Fibroblast of pulmonary artery (primary cell): ENCODE measurements around the gene BBS12.

Experiments
- DNase-seq: peaks from one replicate; pipeline ENCODE4 v3.0.0-alpha.2; 2010; ENCODE audit warnings: low read depth
- H3K4me3 ChIP-seq: replicated peaks from 2 replicates; pipeline ENCODE4 v1.5.1; 2011; ENCODE audit warnings: low read depth, mild to moderate bottlenecking, control low read depth, low read length, moderate library complexity
- TF ChIP-seq, protein P1 (sequence below): IDR thresholded peaks from 2 replicates; pipeline ENCODE4 v1.5.1; 2011; ENCODE audit warnings: mild to moderate bottlenecking, control low read depth, low read length, inconsistent platforms; ENCODE audit errors: missing control alignments

The BBS12 gene

DNA sequence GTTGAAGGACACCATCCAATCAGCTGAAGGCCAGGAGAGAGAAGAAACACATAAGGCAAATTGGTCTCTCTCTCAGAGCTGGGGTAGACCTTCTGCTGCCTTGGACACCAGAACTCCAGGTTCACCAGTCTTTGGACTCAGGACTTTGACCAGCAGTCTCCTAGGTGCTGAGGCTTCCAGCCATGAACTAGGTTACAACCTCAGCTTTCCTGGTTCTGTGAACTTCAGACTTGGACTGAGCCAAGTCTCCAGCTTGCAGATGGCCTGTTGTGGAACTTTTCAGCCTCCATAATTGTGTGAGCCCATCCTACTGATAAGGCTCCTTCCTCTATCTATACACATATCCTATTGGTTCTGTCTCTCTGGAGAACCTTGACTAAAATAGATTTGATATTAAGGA, 20.6 kb upstream of the BBS12 start:
- DNase-seq = no peak
- TF ChIP-seq, protein P1, sequence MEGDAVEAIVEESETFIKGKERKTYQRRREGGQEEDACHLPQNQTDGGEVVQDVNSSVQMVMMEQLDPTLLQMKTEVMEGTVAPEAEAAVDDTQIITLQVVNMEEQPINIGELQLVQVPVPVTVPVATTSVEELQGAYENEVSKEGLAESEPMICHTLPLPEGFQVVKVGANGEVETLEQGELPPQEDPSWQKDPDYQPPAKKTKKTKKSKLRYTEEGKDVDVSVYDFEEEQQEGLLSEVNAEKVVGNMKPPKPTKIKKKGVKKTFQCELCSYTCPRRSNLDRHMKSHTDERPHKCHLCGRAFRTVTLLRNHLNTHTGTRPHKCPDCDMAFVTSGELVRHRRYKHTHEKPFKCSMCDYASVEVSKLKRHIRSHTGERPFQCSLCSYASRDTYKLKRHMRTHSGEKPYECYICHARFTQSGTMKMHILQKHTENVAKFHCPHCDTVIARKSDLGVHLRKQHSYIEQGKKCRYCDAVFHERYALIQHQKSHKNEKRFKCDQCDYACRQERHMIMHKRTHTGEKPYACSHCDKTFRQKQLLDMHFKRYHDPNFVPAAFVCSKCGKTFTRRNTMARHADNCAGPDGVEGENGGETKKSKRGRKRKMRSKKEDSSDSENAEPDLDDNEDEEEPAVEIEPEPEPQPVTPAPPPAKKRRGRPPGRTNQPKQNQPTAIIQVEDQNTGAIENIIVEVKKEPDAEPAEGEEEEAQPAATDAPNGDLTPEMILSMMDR = no peak
- H3K4me3 ChIP-seq = no peak overlapping the region

DNA sequence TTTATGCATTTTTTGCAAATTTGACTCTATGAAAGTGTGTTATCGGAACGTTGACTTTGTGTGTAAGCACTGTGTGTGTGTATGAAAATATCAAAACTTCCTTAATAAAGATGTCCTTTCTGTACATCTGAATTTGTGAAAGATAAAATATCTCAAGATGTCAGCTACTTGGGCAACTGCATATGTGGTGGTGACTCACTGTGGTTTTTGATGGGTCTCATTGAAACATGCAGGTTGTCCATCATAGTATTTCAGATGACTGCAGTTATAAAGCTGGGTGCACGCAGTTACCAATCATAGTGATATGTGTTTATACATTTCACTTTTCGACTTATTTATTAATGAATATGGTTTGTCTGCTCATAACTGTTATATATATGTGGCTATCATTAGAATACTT, 19.7 kb upstream of the BBS12 start:
- no peak for DNase-seq
- TF ChIP-seq, protein P1 = no peak
- H3K4me3 ChIP-seq = no peak overlapping the region

GRCh38 chr4:122715221-122715620, 17.3 kb upstream of the BBS12 start:
- TF ChIP-seq, protein P1 = no peak
- no peak for DNase-seq
- H3K4me3 ChIP-seq = no peak overlapping the region

GRCh38 chr4:122716825-122717448, 15.6 kb upstream of the BBS12 start:
- DNase-seq = peak; percentile 81
- H3K4me3 ChIP-seq = no peak overlapping the region
- TF ChIP-seq, protein P1 = peak; percentile 100

DNA sequence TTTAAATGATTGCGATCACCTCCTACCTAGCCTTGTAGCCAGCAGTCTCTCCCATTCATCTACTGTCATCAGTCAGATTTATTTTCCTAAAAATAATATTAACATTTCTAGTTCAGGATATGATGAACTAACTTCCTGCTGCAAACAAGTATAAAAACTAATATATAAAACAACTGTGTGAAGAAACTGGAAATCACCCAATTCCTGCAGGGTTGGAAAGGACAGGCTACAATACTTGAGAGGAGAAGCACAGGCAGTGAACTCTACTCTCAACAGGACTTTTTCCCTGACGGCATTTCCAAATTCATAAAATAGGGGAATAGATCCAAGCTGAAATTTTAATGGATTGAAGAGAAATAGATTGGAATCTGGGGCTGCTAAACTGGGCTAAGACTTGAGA, 14.2 kb upstream of the BBS12 start:
- DNase-seq = no peak

GRCh38 chr4:122722256-122722655, 10.2 kb upstream of the BBS12 start:
- DNase-seq = no peak
- TF ChIP-seq, protein P1 = no peak
- no peak overlapping the region for H3K4me3 ChIP-seq

More for the DNA sequence above, 14.2 kb upstream of the BBS12 start:
- TF ChIP-seq, protein P1 = no peak
- no peak overlapping the region for H3K4me3 ChIP-seq

DNA sequence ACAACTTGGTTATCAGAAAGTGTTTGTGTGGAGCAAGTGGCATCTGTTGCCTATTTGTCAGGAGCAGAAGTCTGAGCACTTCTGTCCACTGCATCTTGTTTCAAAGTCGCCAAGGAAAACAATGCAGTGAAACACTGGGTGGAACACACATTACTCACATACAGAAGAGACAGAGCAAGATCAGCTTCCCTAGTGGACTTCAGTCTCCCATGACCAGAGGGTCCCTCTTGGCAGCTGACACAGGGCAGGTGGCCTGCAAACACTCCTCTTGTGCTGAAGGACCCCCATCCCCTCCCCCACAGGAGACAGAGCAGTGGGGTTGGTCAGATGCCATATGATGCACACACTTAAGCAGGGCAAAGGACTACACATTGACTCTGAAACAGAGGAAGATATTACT, 3.6 kb upstream of the BBS12 start:
- TF ChIP-seq, protein P1 = no peak
- H3K4me3 ChIP-seq = no peak overlapping the region
- peak; percentile 35 for DNase-seq
